Gastroesophageal sphincter (tissue), 3 donors: ENCODE results near the gene CCDC74A.
"Not testable (repeated sequence)": the region's sequence is repeated elsewhere in the genome, so short reads cannot be mapped to it uniquely, and the experiment has no call there.

Source experiments
- POLR2A ChIP-seq, 2 donors: fragments of 450-650 bp; IDR thresholded peaks; one replicate each; pipeline ENCODE4 v1.6.1; 2017; ENCODE audit warnings: antibody characterized with exemption in 2 of 2, mild to moderate bottlenecking in 2 of 2, moderate library complexity in 1 of 2
- TF ChIP-seq, protein P1 (sequence below), 4 experiments: fragments of 200-600 bp in 2 of 4; fragments of 450-650 bp in 2 of 4; sonication (generic) in 1 of 4; IDR thresholded peaks; one replicate each; pipeline ENCODE4 v1.5.1; 2017 to 2019; ENCODE audit warnings: antibody characterized with exemption in 4 of 4, mild to moderate bottlenecking in 2 of 4, moderate library complexity in 2 of 4

DNA sequence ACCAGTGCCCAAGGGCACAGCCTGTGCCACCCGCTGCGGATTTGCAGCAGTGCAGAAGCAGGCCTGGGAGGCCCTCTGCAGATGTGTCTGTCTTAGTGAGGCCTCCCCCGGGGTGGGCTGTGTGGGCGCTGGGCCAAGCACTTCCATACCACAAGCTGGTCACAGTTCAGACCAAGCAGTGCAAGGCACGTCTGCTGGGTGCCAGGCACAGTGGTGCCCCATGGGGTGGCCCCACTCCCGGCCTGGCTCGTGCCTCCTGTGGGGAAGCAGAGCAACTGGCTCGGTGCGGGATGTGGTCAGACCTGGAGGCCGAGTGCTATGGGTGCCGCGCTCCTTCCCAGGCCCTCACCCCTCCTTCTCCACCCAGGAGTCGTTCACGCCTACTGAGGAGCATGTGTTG lies 12.5 kb upstream of the CCDC74A start:
- TF ChIP-seq, protein P1, sequence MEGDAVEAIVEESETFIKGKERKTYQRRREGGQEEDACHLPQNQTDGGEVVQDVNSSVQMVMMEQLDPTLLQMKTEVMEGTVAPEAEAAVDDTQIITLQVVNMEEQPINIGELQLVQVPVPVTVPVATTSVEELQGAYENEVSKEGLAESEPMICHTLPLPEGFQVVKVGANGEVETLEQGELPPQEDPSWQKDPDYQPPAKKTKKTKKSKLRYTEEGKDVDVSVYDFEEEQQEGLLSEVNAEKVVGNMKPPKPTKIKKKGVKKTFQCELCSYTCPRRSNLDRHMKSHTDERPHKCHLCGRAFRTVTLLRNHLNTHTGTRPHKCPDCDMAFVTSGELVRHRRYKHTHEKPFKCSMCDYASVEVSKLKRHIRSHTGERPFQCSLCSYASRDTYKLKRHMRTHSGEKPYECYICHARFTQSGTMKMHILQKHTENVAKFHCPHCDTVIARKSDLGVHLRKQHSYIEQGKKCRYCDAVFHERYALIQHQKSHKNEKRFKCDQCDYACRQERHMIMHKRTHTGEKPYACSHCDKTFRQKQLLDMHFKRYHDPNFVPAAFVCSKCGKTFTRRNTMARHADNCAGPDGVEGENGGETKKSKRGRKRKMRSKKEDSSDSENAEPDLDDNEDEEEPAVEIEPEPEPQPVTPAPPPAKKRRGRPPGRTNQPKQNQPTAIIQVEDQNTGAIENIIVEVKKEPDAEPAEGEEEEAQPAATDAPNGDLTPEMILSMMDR (IDR thresholded peaks at IDR 0.05) = not testable (repeated sequence)
- not testable (repeated sequence) for TF ChIP-seq POLR2A (IDR thresholded peaks at IDR 0.05)
